Measurements from ENCODE around the gene LAMB1. TPM values are rescaled to one million over a fixed set of nuclear protein-coding genes. Genes with fewer than 3 reads are reported as not detected.

Gene LAMB1
- total RNA-seq, 1 experiment from 2014 or later: 169 TPM

GRCh38 chr7:108007261-108007660, 4.3 kb upstream of the LAMB1 start:
- intact Hi-C loops (cut with micrococcal nuclease; ENCODE audit: unreplicated experiment): no loop called here
- CTCF ChIA-PET: no interaction called here
- Histone ChIP-seq H3K4me3 (ENCODE audit: low read depth, low read length, poor library complexity, severe bottlenecking) (no peak overlapping the region), H3K27ac (ENCODE audit: low read depth, low read length, poor library complexity, severe bottlenecking) (no peak overlapping the region), H3K36me3 (ENCODE audit: insufficient read depth, low read length, poor library complexity, severe bottlenecking) (no peaks in the 10 kb centered on the region), H3K4me1 (ENCODE audit: insufficient read depth, low read length, poor library complexity, severe bottlenecking) (peaks cover 33% of the 10 kb centered on the region), H3K9me3 (ENCODE audit: low read depth, low read length, poor library complexity, severe bottlenecking) (no peaks in the 10 kb centered on the region), H3K27me3 (replicated peaks; ENCODE audit: insufficient read depth, low read depth, low read length, poor library complexity) (no peaks in the 10 kb centered on the region)
- BruUV-seq (replicated peaks): no TSS peak
- DNase-seq (ENCODE audit: low spot score): no peak
- POLR2A ChIA-PET (ENCODE audit: low non-redundant PET): no interaction called here
- TF ChIP-seq CTCF (conservative IDR thresholded peaks at IDR 0.05; ENCODE audit: low read depth, low read length): no peak
- no peak for TF ChIP-seq EZH2 (IDR thresholded peaks at IDR 0.05; ENCODE audit: borderline replicate concordance, low read depth, low read length, poor library complexity, severe bottlenecking)

GRCh38 chr7:108004220-108005142, 1.5 kb upstream of the LAMB1 start:
- ChIA-PET POLR2A (ENCODE audit: low non-redundant PET) (interaction anchor here (0.6 kb wide), 1 partner anchor 325 kb away, joined by 3 read pairs; no protein-coding TSS in a partner anchor), CTCF (interaction anchor here (0.6 kb wide), 1 partner anchor 588 kb away, joined by 3 read pairs; no protein-coding TSS in a partner anchor)
- DNase-seq (ENCODE audit: low spot score): no peak
- no peak for TF ChIP-seq CTCF (conservative IDR thresholded peaks at IDR 0.05; ENCODE audit: low read depth, low read length)
- no peak for TF ChIP-seq EZH2 (IDR thresholded peaks at IDR 0.05; ENCODE audit: borderline replicate concordance, low read depth, low read length, poor library complexity, severe bottlenecking)
- Histone ChIP-seq H3K4me3 (ENCODE audit: low read depth, low read length, poor library complexity, severe bottlenecking) (no peak overlapping the region), H3K27me3 (replicated peaks; ENCODE audit: insufficient read depth, low read depth, low read length, poor library complexity) (no peaks in the 10 kb centered on the region), H3K4me1 (ENCODE audit: insufficient read depth, low read length, poor library complexity, severe bottlenecking) (peaks cover 32% of the 10 kb centered on the region), H3K36me3 (ENCODE audit: insufficient read depth, low read length, poor library complexity, severe bottlenecking) (peaks cover 6% of the 10 kb centered on the region), H3K9me3 (ENCODE audit: low read depth, low read length, poor library complexity, severe bottlenecking) (no peaks in the 10 kb centered on the region), H3K27ac (ENCODE audit: low read depth, low read length, poor library complexity, severe bottlenecking) (no peak overlapping the region)
- intact Hi-C loops (cut with micrococcal nuclease; ENCODE audit: unreplicated experiment): no loop called here
- BruUV-seq (replicated peaks): no TSS peak

- H3K9me3 ChIP-seq (ENCODE audit: low read depth, low read length, poor library complexity, severe bottlenecking): no peaks in the 10 kb centered on the region
- ChIA-PET POLR2A (ENCODE audit: low non-redundant PET) (no interaction called here), CTCF (no interaction called here)
- H3K27ac ChIP-seq (ENCODE audit: low read depth, low read length, poor library complexity, severe bottlenecking): peak overlapping the region; percentile 92
- no peak for DNase-seq (ENCODE audit: low spot score)
- peak overlapping the region; percentile 76 for H3K4me3 ChIP-seq (ENCODE audit: low read depth, low read length, poor library complexity, severe bottlenecking)
- H3K4me1 ChIP-seq (ENCODE audit: insufficient read depth, low read length, poor library complexity, severe bottlenecking): peaks cover 41% of the 10 kb centered on the region
- TF ChIP-seq EZH2 (IDR thresholded peaks at IDR 0.05; ENCODE audit: borderline replicate concordance, low read depth, low read length, poor library complexity, severe bottlenecking): no peak
- no peak for TF ChIP-seq CTCF (conservative IDR thresholded peaks at IDR 0.05; ENCODE audit: low read depth, low read length)
- no peaks in the 10 kb centered on the region for H3K27me3 ChIP-seq (replicated peaks; ENCODE audit: insufficient read depth, low read depth, low read length, poor library complexity)
- no TSS peak for BruUV-seq (replicated peaks)
- peaks cover 9% of the 10 kb centered on the region for H3K36me3 ChIP-seq (ENCODE audit: insufficient read depth, low read length, poor library complexity, severe bottlenecking)
- intact Hi-C loops (cut with micrococcal nuclease; ENCODE audit: unreplicated experiment): loop anchor here (2.0 kb wide), 1 partner anchor 93 kb away; no protein-coding TSS in a partner anchor
Observed at GRCh38 chr7:108003599-108003935, 606 bp upstream of the LAMB1 start.
